22Rv1 (cell line): ENCODE results near the gene OXCT1.

Experiments used
- H3K27ac ChIP-seq: fragments of 450-650 bp; 2 replicates; pipeline ENCODE4 v1.5.1; 2017
- ZFX ChIP-seq: fragments of 450-650 bp; IDR thresholded peaks from 2 replicates; pipeline ENCODE4 v1.6.1; 2017; ENCODE audit warnings: antibody characterized with exemption, borderline replicate concordance
- TF ChIP-seq, protein P1 (sequence below): fragments of 450-650 bp; IDR thresholded peaks from 2 replicates; pipeline ENCODE4 v1.5.1; 2017; ENCODE audit warnings: mild to moderate bottlenecking

The OXCT1 gene

DNA sequence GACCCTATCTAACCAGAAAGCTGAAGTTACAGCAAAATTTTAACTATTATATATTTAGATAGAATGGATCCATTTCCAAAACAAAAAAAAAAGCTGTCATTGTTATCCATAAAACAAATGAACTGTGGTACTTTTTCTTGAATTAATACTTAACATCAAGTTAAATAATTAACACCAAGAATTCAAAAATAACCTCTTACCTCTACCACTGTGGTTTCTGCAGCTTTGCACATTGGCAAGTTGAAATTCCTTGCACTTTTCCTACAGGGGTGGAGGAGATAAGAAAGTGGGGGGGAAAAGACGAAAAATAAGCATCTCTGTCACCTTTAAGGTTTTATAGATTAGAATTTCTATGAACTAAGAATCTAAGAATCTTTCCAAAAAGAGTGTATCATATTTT lies 30.0 kb downstream of the OXCT1 start:
- TF ChIP-seq, protein P1, sequence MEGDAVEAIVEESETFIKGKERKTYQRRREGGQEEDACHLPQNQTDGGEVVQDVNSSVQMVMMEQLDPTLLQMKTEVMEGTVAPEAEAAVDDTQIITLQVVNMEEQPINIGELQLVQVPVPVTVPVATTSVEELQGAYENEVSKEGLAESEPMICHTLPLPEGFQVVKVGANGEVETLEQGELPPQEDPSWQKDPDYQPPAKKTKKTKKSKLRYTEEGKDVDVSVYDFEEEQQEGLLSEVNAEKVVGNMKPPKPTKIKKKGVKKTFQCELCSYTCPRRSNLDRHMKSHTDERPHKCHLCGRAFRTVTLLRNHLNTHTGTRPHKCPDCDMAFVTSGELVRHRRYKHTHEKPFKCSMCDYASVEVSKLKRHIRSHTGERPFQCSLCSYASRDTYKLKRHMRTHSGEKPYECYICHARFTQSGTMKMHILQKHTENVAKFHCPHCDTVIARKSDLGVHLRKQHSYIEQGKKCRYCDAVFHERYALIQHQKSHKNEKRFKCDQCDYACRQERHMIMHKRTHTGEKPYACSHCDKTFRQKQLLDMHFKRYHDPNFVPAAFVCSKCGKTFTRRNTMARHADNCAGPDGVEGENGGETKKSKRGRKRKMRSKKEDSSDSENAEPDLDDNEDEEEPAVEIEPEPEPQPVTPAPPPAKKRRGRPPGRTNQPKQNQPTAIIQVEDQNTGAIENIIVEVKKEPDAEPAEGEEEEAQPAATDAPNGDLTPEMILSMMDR = no peak
- TF ChIP-seq ZFX = no peak
- H3K27ac ChIP-seq = no peak overlapping the region

GRCh38 chr5:41837793-41838192 lies 32.4 kb downstream of the OXCT1 start:
- TF ChIP-seq, protein P1 = no peak
- TF ChIP-seq ZFX = no peak
- H3K27ac ChIP-seq = no peak overlapping the region

DNA sequence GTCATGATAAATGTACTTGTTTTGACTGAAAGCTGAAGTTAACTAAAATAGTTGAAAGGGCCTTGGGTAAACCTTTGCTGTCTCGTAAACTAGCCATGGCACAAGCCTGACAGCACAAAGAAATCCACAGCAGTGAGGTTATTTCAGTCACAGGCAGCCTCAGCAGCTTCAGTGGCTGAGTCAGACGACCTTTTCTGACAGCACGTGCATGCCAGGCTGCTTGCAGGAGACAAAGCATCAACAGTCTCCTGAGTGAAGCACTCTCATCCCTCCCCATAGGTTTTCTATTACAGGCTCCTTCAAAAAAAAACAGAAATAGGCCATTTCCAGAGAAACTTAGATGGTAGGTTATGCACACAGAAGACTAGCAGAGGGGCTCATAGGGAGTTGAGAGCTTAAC lies 34.6 kb downstream of the OXCT1 start:
- TF ChIP-seq, protein P1 = no peak
- no peak for TF ChIP-seq ZFX
- no peak overlapping the region for H3K27ac ChIP-seq

GRCh38 chr5:41834506-41834905 lies 35.7 kb downstream of the OXCT1 start:
- no peak overlapping the region for H3K27ac ChIP-seq
- no peak for TF ChIP-seq ZFX
- TF ChIP-seq, protein P1 = no peak

GRCh38 chr5:41832430-41832829 lies 37.8 kb downstream of the OXCT1 start:
- TF ChIP-seq ZFX = no peak
- TF ChIP-seq, protein P1 = no peak

GRCh38 chr5:41831155-41831554 lies 39.1 kb downstream of the OXCT1 start:
- no peak for TF ChIP-seq ZFX
- TF ChIP-seq, protein P1 = no peak
- no peak overlapping the region for H3K27ac ChIP-seq

More at GRCh38 chr5:41832430-41832829, 37.8 kb downstream of the OXCT1 start:
- H3K27ac ChIP-seq = no peak overlapping the region

- H3K27ac ChIP-seq = no peak overlapping the region
- TF ChIP-seq, protein P1 = no peak
- TF ChIP-seq ZFX = no peak
Measured at GRCh38 chr5:41827792-41828191, 42.4 kb downstream of the OXCT1 start.
